PC-9 (cell line): ENCODE data around the gene HDAC7.

ENCODE experiments used
- EZH2 ChIP-seq: fragments of 200-600 bp; sonication (generic); IDR thresholded peaks from 2 replicates; pipeline ENCODE4 v1.8.0; 2017; ENCODE audit warnings: antibody characterized with exemption, low read depth
- TF ChIP-seq, protein P1 (sequence below): fragments of 200-600 bp; sonication (generic); conservative IDR thresholded peaks from 2 replicates; pipeline ENCODE4 v1.6.1; 2017; ENCODE audit warnings: mixed run types, antibody characterized with exemption, mild to moderate bottlenecking, moderate library complexity

DNA sequence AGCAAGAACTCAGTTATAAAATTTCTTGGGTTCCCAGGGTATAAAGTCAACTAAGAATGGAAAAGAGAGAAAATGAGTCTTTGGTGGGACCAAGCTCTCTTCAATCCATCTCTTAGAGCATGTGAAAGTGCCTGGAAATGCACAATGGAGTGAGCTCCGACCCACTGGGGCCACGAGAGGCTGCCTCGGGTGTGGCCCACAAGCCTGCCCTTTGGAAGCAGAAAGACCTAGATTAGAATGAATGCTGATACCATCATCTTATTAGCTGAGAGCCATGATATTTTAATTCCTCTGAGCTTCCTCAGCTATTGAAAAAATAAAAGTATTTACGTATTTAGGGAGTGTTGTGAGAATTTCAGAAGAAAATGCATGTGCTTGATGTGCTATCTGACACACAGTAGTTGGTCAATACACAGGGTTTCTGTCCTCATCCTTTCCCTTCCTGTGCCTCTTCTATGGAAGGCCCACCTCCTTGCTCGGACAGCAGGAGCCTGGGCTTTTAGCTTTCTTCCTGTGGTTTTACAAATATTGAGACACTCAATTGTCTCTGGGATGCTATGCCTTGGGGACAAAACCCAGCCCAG, 42.6 kb upstream of the HDAC7 start:
- TF ChIP-seq, protein P1, sequence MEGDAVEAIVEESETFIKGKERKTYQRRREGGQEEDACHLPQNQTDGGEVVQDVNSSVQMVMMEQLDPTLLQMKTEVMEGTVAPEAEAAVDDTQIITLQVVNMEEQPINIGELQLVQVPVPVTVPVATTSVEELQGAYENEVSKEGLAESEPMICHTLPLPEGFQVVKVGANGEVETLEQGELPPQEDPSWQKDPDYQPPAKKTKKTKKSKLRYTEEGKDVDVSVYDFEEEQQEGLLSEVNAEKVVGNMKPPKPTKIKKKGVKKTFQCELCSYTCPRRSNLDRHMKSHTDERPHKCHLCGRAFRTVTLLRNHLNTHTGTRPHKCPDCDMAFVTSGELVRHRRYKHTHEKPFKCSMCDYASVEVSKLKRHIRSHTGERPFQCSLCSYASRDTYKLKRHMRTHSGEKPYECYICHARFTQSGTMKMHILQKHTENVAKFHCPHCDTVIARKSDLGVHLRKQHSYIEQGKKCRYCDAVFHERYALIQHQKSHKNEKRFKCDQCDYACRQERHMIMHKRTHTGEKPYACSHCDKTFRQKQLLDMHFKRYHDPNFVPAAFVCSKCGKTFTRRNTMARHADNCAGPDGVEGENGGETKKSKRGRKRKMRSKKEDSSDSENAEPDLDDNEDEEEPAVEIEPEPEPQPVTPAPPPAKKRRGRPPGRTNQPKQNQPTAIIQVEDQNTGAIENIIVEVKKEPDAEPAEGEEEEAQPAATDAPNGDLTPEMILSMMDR = no peak
- no peak for TF ChIP-seq EZH2
